H9 (cell line): ENCODE results near the gene KRTAP5-9. TPM values are rescaled to one million over a fixed set of nuclear protein-coding genes. Genes with fewer than 3 reads are reported as not detected.

Experiments
- DNase-seq: peaks from one replicate; pipeline ENCODE4 v3.0.0-alpha.2; 2017
- H2AFZ ChIP-seq: one replicate; pipeline ENCODE4 v1.6.1; 2013; ENCODE audit warnings: mild to moderate bottlenecking, low read length, control low read depth, moderate library complexity
- H2AK5ac ChIP-seq: 2 replicates; pipeline ENCODE4 v1.6.1; 2013; ENCODE audit warnings: low read length, control low read depth, mixed read lengths; ENCODE audit not compliant: insufficient read length
- H2BK120ac ChIP-seq: one replicate; pipeline ENCODE4 v1.6.1; 2013; ENCODE audit warnings: low read depth, mild to moderate bottlenecking, low read length, control low read depth, inconsistent platforms; ENCODE audit not compliant: poor library complexity, severe bottlenecking
- H2BK12ac ChIP-seq: 2 replicates; pipeline ENCODE4 v1.6.1; 2013; ENCODE audit warnings: low read length, control low read depth, mixed read lengths, low read depth; ENCODE audit not compliant: insufficient read length
- H2BK15ac ChIP-seq: 2 replicates; pipeline ENCODE4 v1.6.1; 2013; ENCODE audit warnings: low read depth, low read length, control low read depth
- H2BK20ac ChIP-seq: one replicate; pipeline ENCODE4 v1.6.1; 2013; ENCODE audit warnings: low read depth, mild to moderate bottlenecking, low read length, control low read depth, inconsistent platforms; ENCODE audit not compliant: poor library complexity, severe bottlenecking
- H2BK5ac ChIP-seq: 2 replicates; pipeline ENCODE4 v1.6.1; 2013; ENCODE audit warnings: low read length, control low read depth, mixed read lengths; ENCODE audit not compliant: insufficient read length
- H3K14ac ChIP-seq: 2 replicates; pipeline ENCODE4 v1.6.1; 2013; ENCODE audit warnings: low read length, control low read depth; ENCODE audit not compliant: insufficient read depth
- H3K18ac ChIP-seq: 2 replicates; pipeline ENCODE4 v1.6.1; 2013; ENCODE audit warnings: low read depth, mild to moderate bottlenecking, mixed read lengths, low read length, control low read depth; ENCODE audit not compliant: insufficient read length
- H3K23ac ChIP-seq: 2 replicates; pipeline ENCODE4 v1.6.1; 2013; ENCODE audit warnings: low read length, control low read depth, mixed read lengths, low read depth; ENCODE audit not compliant: insufficient read length
- H3K23me2 ChIP-seq: 2 replicates; pipeline ENCODE4 v1.6.1; 2013; ENCODE audit warnings: low read depth, mild to moderate bottlenecking, mixed read lengths, low read length, control low read depth; ENCODE audit not compliant: insufficient read length, poor library complexity, severe bottlenecking
- H3K27ac ChIP-seq: 2 replicates; pipeline ENCODE4 v1.5.1; 2013; ENCODE audit warnings: low read length, control low read depth, mixed read lengths, low read depth; ENCODE audit not compliant: insufficient read length
- H3K27me3 ChIP-seq: 2 replicates; pipeline ENCODE4 v1.6.1; 2013; ENCODE audit warnings: low read length, control low read depth, inconsistent platforms; ENCODE audit not compliant: insufficient read depth
- H3K4ac ChIP-seq: 2 replicates; pipeline ENCODE4 v1.6.1; 2013; ENCODE audit warnings: low read depth, mild to moderate bottlenecking, control low read depth, inconsistent platforms, low read length, moderate library complexity
- H3K4me1 ChIP-seq: 2 replicates; pipeline ENCODE4 v1.6.1; 2013; ENCODE audit warnings: low read length, control low read depth, inconsistent platforms; ENCODE audit not compliant: insufficient read depth
- H3K4me2 ChIP-seq: 2 replicates; pipeline ENCODE4 v1.6.1; 2013; ENCODE audit warnings: low read length, control low read depth, mixed read lengths; ENCODE audit not compliant: insufficient read length, insufficient read depth
- H3K56ac ChIP-seq: 2 replicates; pipeline ENCODE4 v1.6.1; 2013; ENCODE audit warnings: low read depth, mild to moderate bottlenecking, mixed read lengths, low read length, control low read depth; ENCODE audit not compliant: insufficient read length
- H3K79me1 ChIP-seq: 2 replicates; pipeline ENCODE4 v1.6.1; 2013; ENCODE audit warnings: low read depth, mild to moderate bottlenecking, moderate library complexity, low read length, control low read depth, inconsistent platforms; ENCODE audit not compliant: insufficient read depth, poor library complexity, severe bottlenecking
- H3K79me2 ChIP-seq: 2 replicates; pipeline ENCODE4 v1.6.1; 2013; ENCODE audit warnings: low read length, control low read depth, inconsistent platforms; ENCODE audit not compliant: insufficient read depth
- H3K9ac ChIP-seq: 2 replicates; pipeline ENCODE4 v1.6.1; 2013; ENCODE audit warnings: low read length, control low read depth, mixed read lengths; ENCODE audit not compliant: insufficient read length; ENCODE audit errors: extremely low read depth
- H3K9me3 ChIP-seq: one replicate; pipeline ENCODE4 v1.6.1; 2013; ENCODE audit warnings: low read depth, low read length, inconsistent platforms; ENCODE audit not compliant: control insufficient read depth
- H3T11ph ChIP-seq: one replicate; pipeline ENCODE4 v1.6.1; 2013; ENCODE audit warnings: mild to moderate bottlenecking, low read length, control low read depth, inconsistent platforms
- H4K20me1 ChIP-seq: one replicate; pipeline ENCODE4 v1.6.1; 2013; ENCODE audit not compliant: control insufficient read depth, insufficient read length, insufficient read depth
- H4K5ac ChIP-seq: 2 replicates; pipeline ENCODE4 v1.6.1; 2013; ENCODE audit warnings: low read depth, mild to moderate bottlenecking, mixed read lengths, low read length, control low read depth; ENCODE audit not compliant: insufficient read length
- H4K8ac ChIP-seq: replicated peaks from 2 replicates; pipeline ENCODE4 v1.6.1; 2013; ENCODE audit warnings: low read length, control low read depth, mixed read lengths, low read depth; ENCODE audit not compliant: insufficient read length
- H4K91ac ChIP-seq: 2 replicates; pipeline ENCODE4 v1.6.1; 2013; ENCODE audit warnings: low read depth, mild to moderate bottlenecking, moderate library complexity, mixed read lengths, low read length, control low read depth; ENCODE audit not compliant: insufficient read length
- H3K27ac Mint-ChIP-seq, 3 experiments: 2 replicates in 2 of 3; 3 replicates in 1 of 3; pipeline ENCODE4 v1.8.0; 2020 to 2021; ENCODE audit warnings: mixed read lengths in 3 of 3, mild to moderate bottlenecking in 1 of 3, moderate library complexity in 1 of 3
- H3K27me3 Mint-ChIP-seq: 2 replicates; pipeline ENCODE4 v1.8.0; 2021; ENCODE audit warnings: low read depth, mild to moderate bottlenecking, moderate library complexity, mixed read lengths
- H3K36me3 Mint-ChIP-seq, 3 experiments: 2 replicates in 2 of 3; 3 replicates in 1 of 3; pipeline ENCODE4 v1.8.0; 2020 to 2021; ENCODE audit warnings: low read depth in 3 of 3, mixed read lengths in 3 of 3; ENCODE audit not compliant: insufficient read depth in 1 of 3
- H3K4me1 Mint-ChIP-seq, 2 experiments: 2 replicates each; pipeline ENCODE4 v1.8.0; 2020; ENCODE audit warnings: mixed read lengths in 2 of 2
- H3K4me3 Mint-ChIP-seq, 2 experiments: 2 replicates in 1 of 2; 3 replicates in 1 of 2; pipeline ENCODE4 v1.8.0; 2020 to 2021; ENCODE audit warnings: mild to moderate bottlenecking in 2 of 2, mixed read lengths in 2 of 2, moderate library complexity in 1 of 2
- H3K9me3 Mint-ChIP-seq, 2 experiments: 2 replicates in 1 of 2; 3 replicates in 1 of 2; pipeline ENCODE4 v1.8.0; 2020; ENCODE audit warnings: mild to moderate bottlenecking in 2 of 2, mixed read lengths in 2 of 2, moderate library complexity in 1 of 2
- WGBS: extraction: QIAGEN DNeasy Blood & Tissue Kit; methylation state at CpG from one replicate; pipeline ENCODE4 v1.1.7; 2013; ENCODE audit warnings: missing lambda C conversion rate, low lambda C conversion rate, mixed read lengths; ENCODE audit not compliant: insufficient read length; ENCODE audit errors: extremely low coverage; 5-methylcytosine and 5-hydroxymethylcytosine counted together
- total RNA-seq: library from RNA; stranded (reverse); gene quantifications from 2 replicates; pipeline ENCODE4 v1.2.1, GENCODE V29; 2021
- TF ChIP-seq, protein P1 (sequence below): fragments of 200-600 bp; sonication (generic); conservative IDR thresholded peaks from 3 replicates; pipeline ENCODE4 v1.8.0; 2021; ENCODE audit warnings: antibody characterized with exemption, mild to moderate bottlenecking

KRTAP5-9 gene
- total RNA-seq, 1 experiment from 2014 or later, result not detected

GRCh38 chr11:71525188-71525937 lies 22.9 kb upstream of the KRTAP5-9 start:
- Histone ChIP-seq H2AFZ (no peak overlapping the region), H4K8ac (no peak overlapping the region), H3K9ac (no peak overlapping the region), H3K27ac (no peak overlapping the region), H2BK120ac (no peak overlapping the region), H3K4me1 (no peaks in the 10 kb centered on the region), H2BK5ac (no peak overlapping the region), H3K23me2 (no peaks in the 10 kb centered on the region), H3K9me3 (no peaks in the 10 kb centered on the region), H2BK20ac (no peak overlapping the region), H3K56ac (no peak overlapping the region), H3T11ph (no peak overlapping the region), H2BK15ac (no peak overlapping the region), H3K14ac (no peak overlapping the region), H3K79me1 (no peaks in the 10 kb centered on the region), H3K79me2 (no peaks in the 10 kb centered on the region), H4K20me1 (no peaks in the 10 kb centered on the region), H4K91ac (no peak overlapping the region), H3K27me3 (no peaks in the 10 kb centered on the region), H3K4ac (no peak overlapping the region), H3K4me2 (no peak overlapping the region), H3K18ac (no peak overlapping the region), H3K23ac (no peak overlapping the region), H2AK5ac (no peak overlapping the region), H4K5ac (no peak overlapping the region), H2BK12ac (no peak overlapping the region)
- no peak for DNase-seq
- Mint-ChIP-seq H3K9me3 (peaks cover 0 to 4% of the 10 kb centered on the region in 2 experiments; a peak in 1 of 5 replicates), H3K4me3 (no peak overlapping the region), H3K27ac (no peak overlapping the region), H3K27me3 (peaks cover 6% of the 10 kb centered on the region; the same call in 1 of the 2 replicates), H3K36me3 (no peaks in the 10 kb centered on the region), H3K4me1 (no peaks in the 10 kb centered on the region; a peak in 1 of 4 replicates)
- no CpG with 5 or more reads among the region's 3 CpGs for WGBS
- TF ChIP-seq, protein P1, sequence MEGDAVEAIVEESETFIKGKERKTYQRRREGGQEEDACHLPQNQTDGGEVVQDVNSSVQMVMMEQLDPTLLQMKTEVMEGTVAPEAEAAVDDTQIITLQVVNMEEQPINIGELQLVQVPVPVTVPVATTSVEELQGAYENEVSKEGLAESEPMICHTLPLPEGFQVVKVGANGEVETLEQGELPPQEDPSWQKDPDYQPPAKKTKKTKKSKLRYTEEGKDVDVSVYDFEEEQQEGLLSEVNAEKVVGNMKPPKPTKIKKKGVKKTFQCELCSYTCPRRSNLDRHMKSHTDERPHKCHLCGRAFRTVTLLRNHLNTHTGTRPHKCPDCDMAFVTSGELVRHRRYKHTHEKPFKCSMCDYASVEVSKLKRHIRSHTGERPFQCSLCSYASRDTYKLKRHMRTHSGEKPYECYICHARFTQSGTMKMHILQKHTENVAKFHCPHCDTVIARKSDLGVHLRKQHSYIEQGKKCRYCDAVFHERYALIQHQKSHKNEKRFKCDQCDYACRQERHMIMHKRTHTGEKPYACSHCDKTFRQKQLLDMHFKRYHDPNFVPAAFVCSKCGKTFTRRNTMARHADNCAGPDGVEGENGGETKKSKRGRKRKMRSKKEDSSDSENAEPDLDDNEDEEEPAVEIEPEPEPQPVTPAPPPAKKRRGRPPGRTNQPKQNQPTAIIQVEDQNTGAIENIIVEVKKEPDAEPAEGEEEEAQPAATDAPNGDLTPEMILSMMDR, result no peak
